HG02588 (cell line): ENCODE results near the gene WSCD2.

Source experiments
- ATAC-seq: cut with Tn5 transposase; IDR thresholded peaks from one replicate; pipeline ENCODE4 v1.9.1; 2021; ENCODE audit warnings: mild to moderate bottlenecking, moderate library complexity; ENCODE audit not compliant: unreplicated experiment

Gene WSCD2

GRCh38 chr12:108107293-108107692, 21.8 kb upstream of the WSCD2 start:
- ATAC-seq: no peak

GRCh38 chr12:108109504-108109903, 19.6 kb upstream of the WSCD2 start:
- ATAC-seq: no peak

GRCh38 chr12:108109954-108110353, 19.1 kb upstream of the WSCD2 start:
- no peak for ATAC-seq

- no peak for ATAC-seq
Measured at GRCh38 chr12:108110844-108111243, 18.2 kb upstream of the WSCD2 start.

- ATAC-seq: no peak
Measured at GRCh38 chr12:108112832-108113556, 16.1 kb upstream of the WSCD2 start.

- ATAC-seq: no peak
Measured at GRCh38 chr12:108115123-108116121, 13.7 kb upstream of the WSCD2 start.

- ATAC-seq: no peak
Measured at GRCh38 chr12:108116254-108116653, 12.8 kb upstream of the WSCD2 start.

GRCh38 chr12:108116699-108117098, 12.4 kb upstream of the WSCD2 start:
- no peak for ATAC-seq

- no peak for ATAC-seq
Measured at GRCh38 chr12:108117163-108117849, 11.8 kb upstream of the WSCD2 start.

- ATAC-seq: no peak
Measured at GRCh38 chr12:108117902-108118301, 11.2 kb upstream of the WSCD2 start.

GRCh38 chr12:108119126-108119973, 9.7 kb upstream of the WSCD2 start:
- ATAC-seq: no peak

GRCh38 chr12:108119974-108120862, 8.9 kb upstream of the WSCD2 start:
- no peak for ATAC-seq

GRCh38 chr12:108120863-108121165, 8.3 kb upstream of the WSCD2 start:
- ATAC-seq: no peak

- ATAC-seq: no peak
Measured at GRCh38 chr12:108121320-108121719, 7.8 kb upstream of the WSCD2 start.

- no peak for ATAC-seq
Measured at GRCh38 chr12:108121728-108122471, 7.2 kb upstream of the WSCD2 start.

GRCh38 chr12:108122644-108123043, 6.4 kb upstream of the WSCD2 start:
- no peak for ATAC-seq

- ATAC-seq: no peak
Measured at GRCh38 chr12:108123402-108123801, 5.7 kb upstream of the WSCD2 start.

- no peak for ATAC-seq
Measured at GRCh38 chr12:108125073-108125472, 4.0 kb upstream of the WSCD2 start.

GRCh38 chr12:108126212-108126611, 2.9 kb upstream of the WSCD2 start:
- ATAC-seq: no peak
